ENCODE data around the gene FRMD4A.

Gene FRMD4A

DNA sequence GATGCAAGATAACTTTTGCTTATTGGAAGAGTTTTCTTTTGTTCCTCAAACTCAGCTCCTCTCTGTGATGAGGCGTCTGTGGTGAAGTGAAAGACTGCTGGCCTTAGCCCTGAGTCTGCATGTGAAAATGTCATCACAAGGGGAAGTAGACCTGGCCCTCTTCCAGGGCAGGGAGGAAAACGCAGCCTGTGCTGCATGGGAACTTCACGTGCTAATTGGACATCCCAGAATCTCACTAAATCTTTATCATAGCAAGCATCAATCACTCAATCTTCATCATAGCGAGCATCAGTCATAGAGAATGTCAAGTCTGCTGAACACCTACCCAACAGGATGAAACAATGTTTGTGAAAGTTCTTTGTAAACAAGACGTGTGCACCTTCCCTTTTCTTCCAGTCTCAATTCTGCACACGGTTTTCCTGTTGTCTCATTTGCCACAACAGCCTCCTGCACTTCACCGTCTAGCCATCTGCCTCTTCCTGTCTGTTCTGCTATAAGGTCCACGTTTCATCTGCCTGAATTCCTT, 314.6 kb downstream of the FRMD4A start:
- H3K27ac ChIP-seq = no peak overlapping the region
- TF ChIP-seq, protein P1, sequence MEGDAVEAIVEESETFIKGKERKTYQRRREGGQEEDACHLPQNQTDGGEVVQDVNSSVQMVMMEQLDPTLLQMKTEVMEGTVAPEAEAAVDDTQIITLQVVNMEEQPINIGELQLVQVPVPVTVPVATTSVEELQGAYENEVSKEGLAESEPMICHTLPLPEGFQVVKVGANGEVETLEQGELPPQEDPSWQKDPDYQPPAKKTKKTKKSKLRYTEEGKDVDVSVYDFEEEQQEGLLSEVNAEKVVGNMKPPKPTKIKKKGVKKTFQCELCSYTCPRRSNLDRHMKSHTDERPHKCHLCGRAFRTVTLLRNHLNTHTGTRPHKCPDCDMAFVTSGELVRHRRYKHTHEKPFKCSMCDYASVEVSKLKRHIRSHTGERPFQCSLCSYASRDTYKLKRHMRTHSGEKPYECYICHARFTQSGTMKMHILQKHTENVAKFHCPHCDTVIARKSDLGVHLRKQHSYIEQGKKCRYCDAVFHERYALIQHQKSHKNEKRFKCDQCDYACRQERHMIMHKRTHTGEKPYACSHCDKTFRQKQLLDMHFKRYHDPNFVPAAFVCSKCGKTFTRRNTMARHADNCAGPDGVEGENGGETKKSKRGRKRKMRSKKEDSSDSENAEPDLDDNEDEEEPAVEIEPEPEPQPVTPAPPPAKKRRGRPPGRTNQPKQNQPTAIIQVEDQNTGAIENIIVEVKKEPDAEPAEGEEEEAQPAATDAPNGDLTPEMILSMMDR (IDR thresholded peaks at IDR 0.05) = no peak

GRCh38 chr10:14014423-14014822, 316.3 kb downstream of the FRMD4A start:
- no peak overlapping the region for H3K27ac ChIP-seq
- TF ChIP-seq, protein P1 (IDR thresholded peaks at IDR 0.05) = no peak
- TF ChIP-seq ZFX (IDR thresholded peaks at IDR 0.05; ENCODE audit: borderline replicate concordance) = no peak

DNA sequence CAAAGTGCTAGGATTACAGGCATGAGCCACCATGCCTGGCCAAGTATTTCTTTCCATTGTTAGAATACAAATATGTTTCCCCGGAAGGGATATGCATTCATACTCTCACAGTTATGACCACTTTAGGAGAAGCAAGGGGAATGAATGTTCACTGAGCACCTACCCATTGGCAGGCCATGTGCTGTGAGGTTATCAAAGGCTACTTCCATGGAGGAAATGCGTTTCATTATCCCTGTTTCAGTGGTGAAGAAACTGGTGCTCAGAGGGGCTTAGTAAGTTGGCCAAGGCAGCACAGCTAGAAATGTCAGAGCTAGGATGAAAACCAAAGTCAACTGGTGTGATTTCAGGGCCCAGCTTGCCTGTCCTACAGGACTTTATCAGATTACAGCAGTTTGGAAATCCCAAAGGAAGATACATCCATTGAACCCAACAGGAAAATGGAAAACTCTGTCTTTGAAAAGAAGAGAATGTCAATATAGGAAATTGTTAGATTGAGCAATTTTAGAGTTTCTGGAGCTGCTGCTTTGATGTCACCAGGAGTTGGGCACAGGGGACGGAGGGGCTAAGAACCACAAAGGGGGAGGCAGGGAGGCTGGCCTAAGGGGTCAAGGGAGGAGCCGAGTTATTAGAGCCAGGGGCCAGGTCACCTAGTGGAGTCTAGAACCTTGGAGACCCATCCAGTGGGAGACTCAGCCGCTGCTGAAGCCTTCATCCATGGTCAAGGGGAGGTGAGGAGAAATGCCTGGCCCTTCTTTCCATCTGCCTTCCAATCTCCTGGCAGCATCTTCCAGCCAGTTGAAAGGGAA, 319.8 kb downstream of the FRMD4A start:
- no peak for TF ChIP-seq ZFX (IDR thresholded peaks at IDR 0.05; ENCODE audit: borderline replicate concordance)
- TF ChIP-seq, protein P1 (IDR thresholded peaks at IDR 0.05) = no peak
- no peak overlapping the region for H3K27ac ChIP-seq

GRCh38 chr10:14010101-14010558, 320.6 kb downstream of the FRMD4A start:
- no peak overlapping the region for H3K27ac ChIP-seq
- TF ChIP-seq, protein P1 (IDR thresholded peaks at IDR 0.05) = no peak
- TF ChIP-seq ZFX (IDR thresholded peaks at IDR 0.05; ENCODE audit: borderline replicate concordance) = no peak

- no peak overlapping the region for H3K27ac ChIP-seq
- TF ChIP-seq ZFX (IDR thresholded peaks at IDR 0.05; ENCODE audit: borderline replicate concordance) = no peak
These were observed 321.2 kb downstream of the FRMD4A start for GRCh38 chr10:14009371-14010100.

- H3K27ac ChIP-seq = no peak overlapping the region
- TF ChIP-seq, protein P1 (IDR thresholded peaks at IDR 0.05) = no peak
- no peak for TF ChIP-seq ZFX (IDR thresholded peaks at IDR 0.05; ENCODE audit: borderline replicate concordance)
These were observed 322.0 kb downstream of the FRMD4A start for GRCh38 chr10:14008740-14009080.

- H3K27ac ChIP-seq = no peak overlapping the region
- TF ChIP-seq, protein P1 (IDR thresholded peaks at IDR 0.05) = no peak
- no peak for TF ChIP-seq ZFX (IDR thresholded peaks at IDR 0.05; ENCODE audit: borderline replicate concordance)
These were observed 326.2 kb downstream of the FRMD4A start for GRCh38 chr10:14004536-14004935.
